Measurements from ENCODE around the gene KCTD17.
"Not testable (repeated sequence)": the region's sequence is repeated elsewhere in the genome, so short reads cannot be mapped to it uniquely, and the experiment has no call there.

KCTD17 gene

DNA sequence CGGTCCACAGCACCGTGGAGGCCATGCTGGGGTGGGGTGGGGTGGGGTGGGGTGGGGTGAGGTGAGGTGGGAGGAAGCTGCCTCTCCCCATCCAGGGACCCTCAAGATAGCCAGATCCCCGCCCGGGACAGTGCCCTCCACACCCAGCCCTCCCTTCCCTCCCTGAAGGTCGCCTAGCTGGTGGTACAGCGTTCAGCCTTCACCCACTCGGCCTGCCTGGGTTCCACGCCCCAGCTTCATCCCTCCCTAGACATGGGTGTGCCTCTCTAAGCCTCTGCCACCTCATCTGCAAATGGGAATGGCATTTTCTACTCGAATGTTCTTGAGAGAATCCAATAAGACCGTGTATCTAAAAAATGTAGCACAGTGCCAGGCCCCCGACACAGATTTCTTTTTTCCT, 17.8 kb downstream of the KCTD17 start:
- H3K27ac ChIP-seq: no peak overlapping the region
- TF ChIP-seq, protein P1, sequence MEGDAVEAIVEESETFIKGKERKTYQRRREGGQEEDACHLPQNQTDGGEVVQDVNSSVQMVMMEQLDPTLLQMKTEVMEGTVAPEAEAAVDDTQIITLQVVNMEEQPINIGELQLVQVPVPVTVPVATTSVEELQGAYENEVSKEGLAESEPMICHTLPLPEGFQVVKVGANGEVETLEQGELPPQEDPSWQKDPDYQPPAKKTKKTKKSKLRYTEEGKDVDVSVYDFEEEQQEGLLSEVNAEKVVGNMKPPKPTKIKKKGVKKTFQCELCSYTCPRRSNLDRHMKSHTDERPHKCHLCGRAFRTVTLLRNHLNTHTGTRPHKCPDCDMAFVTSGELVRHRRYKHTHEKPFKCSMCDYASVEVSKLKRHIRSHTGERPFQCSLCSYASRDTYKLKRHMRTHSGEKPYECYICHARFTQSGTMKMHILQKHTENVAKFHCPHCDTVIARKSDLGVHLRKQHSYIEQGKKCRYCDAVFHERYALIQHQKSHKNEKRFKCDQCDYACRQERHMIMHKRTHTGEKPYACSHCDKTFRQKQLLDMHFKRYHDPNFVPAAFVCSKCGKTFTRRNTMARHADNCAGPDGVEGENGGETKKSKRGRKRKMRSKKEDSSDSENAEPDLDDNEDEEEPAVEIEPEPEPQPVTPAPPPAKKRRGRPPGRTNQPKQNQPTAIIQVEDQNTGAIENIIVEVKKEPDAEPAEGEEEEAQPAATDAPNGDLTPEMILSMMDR (conservative IDR thresholded peaks at IDR 0.05): no peak
- TF ChIP-seq ZFX (IDR thresholded peaks at IDR 0.05): no peak

DNA sequence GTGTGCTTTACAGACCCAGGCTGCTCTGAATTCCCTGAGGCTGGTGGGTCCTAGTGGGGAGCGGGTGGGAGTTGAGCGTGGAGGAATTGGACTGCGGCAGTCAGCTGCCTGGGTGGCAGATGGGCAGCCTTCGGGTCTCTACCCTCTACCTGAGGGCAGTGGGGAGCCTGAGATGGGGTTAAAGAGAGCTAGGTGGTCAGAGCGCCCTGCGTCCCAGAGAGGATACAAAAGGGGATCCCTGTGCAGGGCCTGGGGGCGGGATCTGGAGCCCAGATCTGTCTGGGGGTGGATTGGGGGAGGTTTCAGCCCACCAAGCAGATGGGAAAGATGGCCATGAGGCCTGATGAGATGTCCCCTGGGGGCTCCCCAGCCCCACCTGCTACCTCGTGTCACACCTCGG, 18.2 kb downstream of the KCTD17 start:
- TF ChIP-seq, protein P1 (conservative IDR thresholded peaks at IDR 0.05): no peak
- TF ChIP-seq ZFX (IDR thresholded peaks at IDR 0.05): no peak
- no peak overlapping the region for H3K27ac ChIP-seq

DNA sequence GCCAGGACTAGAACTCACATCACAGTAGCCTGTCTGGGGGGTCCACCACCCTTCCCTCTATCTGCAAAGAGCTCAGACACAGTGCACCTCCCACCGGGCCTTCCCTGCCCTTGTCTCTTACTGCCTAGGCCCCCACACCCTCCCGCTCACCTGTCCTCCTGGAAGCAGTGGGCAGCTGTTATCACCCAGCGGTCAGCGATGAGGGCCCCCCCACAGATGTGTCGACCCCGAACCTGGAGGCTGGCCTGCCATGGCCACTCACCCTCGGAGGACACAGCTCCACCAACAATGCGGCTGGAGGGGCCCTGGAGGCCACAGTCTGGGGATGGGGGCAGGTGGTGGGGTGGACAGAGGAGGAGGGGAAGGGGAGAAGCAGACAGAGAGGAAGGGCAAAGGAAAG, 18.8 kb downstream of the KCTD17 start:
- H3K27ac ChIP-seq: no peak overlapping the region
- TF ChIP-seq, protein P1 (conservative IDR thresholded peaks at IDR 0.05): no peak
- no peak for TF ChIP-seq ZFX (IDR thresholded peaks at IDR 0.05)

DNA sequence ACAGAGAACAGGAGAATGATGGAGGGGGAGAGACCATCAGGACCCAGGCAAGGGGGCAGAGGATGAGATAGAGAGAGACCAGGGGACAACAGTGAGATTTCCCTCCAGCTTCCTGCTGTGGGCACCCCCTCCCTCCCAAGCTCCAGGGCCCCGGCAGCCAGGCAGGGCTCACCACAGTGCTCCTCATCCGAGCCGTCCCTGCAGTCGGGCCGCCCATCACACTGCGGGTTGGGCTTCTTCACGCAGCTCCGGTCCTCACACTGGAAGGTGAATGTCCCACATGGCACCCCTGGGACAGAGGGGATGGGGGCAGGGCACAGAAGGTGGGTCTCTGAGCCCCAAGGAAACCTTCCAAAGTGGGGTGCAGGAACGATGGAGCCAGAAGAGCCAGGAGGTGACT, 19.2 kb downstream of the KCTD17 start:
- TF ChIP-seq, protein P1 (conservative IDR thresholded peaks at IDR 0.05): no peak
- no peak for TF ChIP-seq ZFX (IDR thresholded peaks at IDR 0.05)
- H3K27ac ChIP-seq: no peak overlapping the region

DNA sequence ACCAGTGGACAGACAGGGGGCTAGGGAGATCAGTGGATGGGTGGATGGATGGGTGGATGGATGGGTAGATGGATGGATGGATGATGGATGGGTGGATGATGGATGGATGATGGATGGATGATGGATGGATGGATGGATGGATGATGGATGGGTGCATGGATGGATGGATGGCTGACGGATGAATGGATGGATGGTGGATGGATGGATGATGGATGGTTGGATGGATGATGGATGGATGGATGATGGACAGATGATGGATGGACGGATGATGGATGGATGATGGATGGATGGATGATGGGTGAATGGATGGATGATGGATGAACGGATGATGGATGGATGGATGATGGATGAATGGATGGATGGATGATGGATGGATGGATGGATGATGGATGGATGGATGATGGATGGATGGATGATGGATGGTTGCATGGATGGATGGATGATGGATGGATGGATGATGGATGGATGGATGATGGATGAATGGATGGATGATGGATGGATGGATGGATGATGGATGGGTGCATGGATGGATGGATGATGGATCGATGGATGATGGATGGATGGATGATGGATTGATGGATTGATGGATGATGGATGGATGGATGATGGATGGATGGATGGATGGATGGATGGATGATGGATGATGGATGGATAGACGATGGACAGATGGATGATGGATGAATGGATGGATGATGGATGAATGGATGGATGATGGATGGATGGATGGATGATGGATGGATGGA, 20.5 kb downstream of the KCTD17 start:
- not testable (repeated sequence) for H3K27ac ChIP-seq

DNA sequence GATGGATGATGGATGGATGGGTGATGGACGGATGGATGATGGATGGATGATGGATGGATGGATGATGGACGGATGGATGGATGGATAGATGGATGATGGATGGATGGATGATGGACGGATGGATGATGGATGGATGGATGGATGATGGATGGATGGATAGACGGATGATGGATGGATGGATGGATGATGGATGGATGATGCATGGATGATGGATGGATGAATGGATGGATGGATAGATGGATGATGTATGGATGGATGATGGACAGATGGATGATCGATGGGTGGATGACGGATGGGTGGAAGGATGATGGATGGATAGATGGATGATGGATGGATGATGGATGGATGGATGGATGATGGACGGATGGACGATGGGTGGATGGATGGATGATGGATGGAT, 21.1 kb downstream of the KCTD17 start:
- TF ChIP-seq ZFX (IDR thresholded peaks at IDR 0.05): no peak
- TF ChIP-seq, protein P1 (conservative IDR thresholded peaks at IDR 0.05): no peak
- no peak overlapping the region for H3K27ac ChIP-seq

DNA sequence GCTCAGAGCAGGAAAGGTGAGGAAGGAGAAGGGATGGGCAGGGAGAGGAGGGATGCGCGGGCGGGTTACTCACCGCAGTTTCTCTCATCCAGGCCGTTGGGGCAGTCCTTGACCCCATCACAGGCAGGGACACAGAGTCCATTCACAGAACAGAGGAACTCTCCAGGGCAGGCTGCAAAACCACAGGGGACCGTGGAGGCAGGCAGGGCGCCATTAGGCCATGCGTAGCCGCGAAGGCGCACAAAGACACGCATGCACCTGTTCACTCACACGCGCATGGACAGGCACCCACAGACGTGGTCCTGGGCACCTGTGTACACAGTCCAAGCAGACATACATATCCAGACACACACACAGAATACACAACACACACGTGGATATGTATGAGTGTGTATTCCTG, 23.0 kb downstream of the KCTD17 start:
- H3K27ac ChIP-seq: no peak overlapping the region
- TF ChIP-seq ZFX (IDR thresholded peaks at IDR 0.05): no peak
- TF ChIP-seq, protein P1 (conservative IDR thresholded peaks at IDR 0.05): no peak

DNA sequence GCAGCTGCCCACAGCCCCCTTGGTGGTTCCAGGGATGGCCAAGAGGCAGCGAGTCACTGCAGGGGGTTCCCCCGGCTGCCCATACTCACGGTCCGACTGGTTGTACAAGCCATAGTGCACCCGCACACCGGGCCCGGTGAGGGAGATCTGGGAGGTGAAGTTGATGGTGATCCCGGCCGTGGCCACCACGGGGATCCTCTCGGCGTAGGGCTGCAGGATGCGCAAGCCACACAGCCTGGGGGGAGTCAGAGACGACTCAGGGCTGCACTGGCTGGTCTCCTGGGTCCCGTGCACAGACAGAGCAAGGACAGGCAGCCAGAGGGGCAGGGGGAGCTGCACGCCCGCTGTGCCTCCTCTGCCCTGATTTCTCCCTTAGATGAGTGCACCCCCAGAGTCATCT, 23.5 kb downstream of the KCTD17 start:
- no peak overlapping the region for H3K27ac ChIP-seq
- no peak for TF ChIP-seq ZFX (IDR thresholded peaks at IDR 0.05)
- TF ChIP-seq, protein P1 (conservative IDR thresholded peaks at IDR 0.05): no peak

Measured in C4-2B (cell line).